AG04450 (cell line): ENCODE data around the gene MASP2. TPM values are rescaled to one million over a fixed set of nuclear protein-coding genes. Genes with fewer than 3 reads are reported as not detected.

Source experiments
- CTCF ChIA-PET: fragments of 300-600, 350-600 bp; formaldehyde crosslinking; extraction: SDS; loops from one replicate; lab custom pipeline; 2022; ENCODE audit warnings: antibody characterized with exemption, inconsistent platforms; lab: Charles Lee
- POLR2A ChIA-PET: fragments of 350-600 bp; formaldehyde crosslinking; extraction: SDS; loops from one replicate; lab custom pipeline; 2021; ENCODE audit warnings: antibody characterized with exemption, inconsistent platforms; lab: Yijun Ruan, JAX
- DNase-seq: peaks from one replicate; pipeline ENCODE4 v3.0.0-alpha.2; 2011; ENCODE audit warnings: low read depth, low spot score
- H3K27ac ChIP-seq: one replicate; pipeline ENCODE4 v1.5.1; 2012; ENCODE audit warnings: low read depth, low read length, control low read depth
- H3K27me3 ChIP-seq: one replicate; pipeline ENCODE4 v1.6.0; 2012; ENCODE audit warnings: low read length; ENCODE audit not compliant: control insufficient read depth, insufficient read depth
- H3K4me3 ChIP-seq: 2 replicates; pipeline ENCODE4 v1.5.1; 2011; ENCODE audit warnings: mild to moderate bottlenecking, low read depth, low read length, control low read depth
- H3K9me3 ChIP-seq: 2 replicates; pipeline ENCODE4 v1.5.1; 2012; ENCODE audit warnings: low read length; ENCODE audit not compliant: control insufficient read depth, insufficient read depth
- polyA plus RNA-seq: library from polyadenylated mRNA; depleted of rRNA; stranded (reverse); fragments of >200 nt; gene quantifications from 2 replicates; pipeline ENCODE4 v1.2.3, GENCODE V29; 2011
- TF ChIP-seq, protein P1 (sequence below): IDR thresholded peaks from 2 replicates; pipeline ENCODE4 v1.5.1; 2011; ENCODE audit warnings: low read depth, low read length, control low read depth, inconsistent platforms

MASP2 gene
- polyA plus RNA-seq, 1 experiment = not detected

DNA sequence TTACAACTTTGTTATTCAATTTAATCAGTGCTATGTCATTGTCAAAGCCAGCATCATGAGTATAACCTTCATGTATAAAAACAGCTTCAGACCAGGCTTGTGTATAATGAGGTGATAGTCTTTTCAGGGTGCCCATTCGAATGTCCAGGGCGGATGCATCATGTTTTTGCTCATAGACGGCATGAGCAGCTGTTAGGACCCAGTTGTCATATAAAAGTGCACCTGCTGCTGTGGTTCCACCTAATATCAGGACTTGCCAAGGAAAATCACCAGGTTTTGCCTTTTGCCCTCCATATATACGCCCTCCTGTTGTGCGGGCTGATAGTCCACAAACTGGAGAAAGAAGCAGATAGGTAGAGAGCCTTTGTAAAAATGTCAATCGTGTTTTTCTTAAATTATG is 19.7 kb downstream of the MASP2 start:
- DNase-seq = no peak
- Histone ChIP-seq H3K27me3 (no peaks in the 10 kb centered on the region), H3K27ac (no peak overlapping the region), H3K4me3 (no peak overlapping the region), H3K9me3 (no peaks in the 10 kb centered on the region; the same call in 1 of the 2 replicates)
- CTCF ChIA-PET = interaction anchor here (1.8 kb wide), 1 partner anchor 10 kb away, joined by 9 read pairs; no protein-coding TSS in a partner anchor
- TF ChIP-seq, protein P1, sequence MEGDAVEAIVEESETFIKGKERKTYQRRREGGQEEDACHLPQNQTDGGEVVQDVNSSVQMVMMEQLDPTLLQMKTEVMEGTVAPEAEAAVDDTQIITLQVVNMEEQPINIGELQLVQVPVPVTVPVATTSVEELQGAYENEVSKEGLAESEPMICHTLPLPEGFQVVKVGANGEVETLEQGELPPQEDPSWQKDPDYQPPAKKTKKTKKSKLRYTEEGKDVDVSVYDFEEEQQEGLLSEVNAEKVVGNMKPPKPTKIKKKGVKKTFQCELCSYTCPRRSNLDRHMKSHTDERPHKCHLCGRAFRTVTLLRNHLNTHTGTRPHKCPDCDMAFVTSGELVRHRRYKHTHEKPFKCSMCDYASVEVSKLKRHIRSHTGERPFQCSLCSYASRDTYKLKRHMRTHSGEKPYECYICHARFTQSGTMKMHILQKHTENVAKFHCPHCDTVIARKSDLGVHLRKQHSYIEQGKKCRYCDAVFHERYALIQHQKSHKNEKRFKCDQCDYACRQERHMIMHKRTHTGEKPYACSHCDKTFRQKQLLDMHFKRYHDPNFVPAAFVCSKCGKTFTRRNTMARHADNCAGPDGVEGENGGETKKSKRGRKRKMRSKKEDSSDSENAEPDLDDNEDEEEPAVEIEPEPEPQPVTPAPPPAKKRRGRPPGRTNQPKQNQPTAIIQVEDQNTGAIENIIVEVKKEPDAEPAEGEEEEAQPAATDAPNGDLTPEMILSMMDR = no peak
- POLR2A ChIA-PET = no interaction called here

DNA sequence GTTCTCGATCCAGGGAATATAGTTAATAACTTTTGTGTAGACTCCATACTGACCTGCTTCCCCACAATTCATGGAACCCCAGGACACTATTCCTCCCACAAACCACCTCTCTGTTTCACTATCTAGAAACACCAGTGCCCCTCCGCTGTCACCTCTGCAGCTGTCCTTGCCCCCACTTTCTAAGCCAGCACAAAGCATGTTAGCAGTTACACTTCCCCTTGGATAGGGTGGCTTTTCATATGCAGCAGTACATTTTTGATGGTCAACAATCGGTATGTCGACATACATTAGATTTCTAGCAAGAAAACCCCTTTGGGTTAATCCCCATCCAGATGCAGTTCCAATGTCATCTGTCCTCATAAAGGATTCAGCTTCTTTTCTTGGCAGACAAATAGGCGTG is 20.1 kb downstream of the MASP2 start:
- no peak for DNase-seq
- TF ChIP-seq, protein P1 = no peak
- POLR2A ChIA-PET = no interaction called here
- Histone ChIP-seq H3K27me3 (no peaks in the 10 kb centered on the region), H3K4me3 (no peak overlapping the region), H3K9me3 (no peaks in the 10 kb centered on the region; the same call in 1 of the 2 replicates), H3K27ac (no peak overlapping the region)
- CTCF ChIA-PET = interaction anchor here (1.8 kb wide), 1 partner anchor 11 kb away, joined by 9 read pairs; no protein-coding TSS in a partner anchor

DNA sequence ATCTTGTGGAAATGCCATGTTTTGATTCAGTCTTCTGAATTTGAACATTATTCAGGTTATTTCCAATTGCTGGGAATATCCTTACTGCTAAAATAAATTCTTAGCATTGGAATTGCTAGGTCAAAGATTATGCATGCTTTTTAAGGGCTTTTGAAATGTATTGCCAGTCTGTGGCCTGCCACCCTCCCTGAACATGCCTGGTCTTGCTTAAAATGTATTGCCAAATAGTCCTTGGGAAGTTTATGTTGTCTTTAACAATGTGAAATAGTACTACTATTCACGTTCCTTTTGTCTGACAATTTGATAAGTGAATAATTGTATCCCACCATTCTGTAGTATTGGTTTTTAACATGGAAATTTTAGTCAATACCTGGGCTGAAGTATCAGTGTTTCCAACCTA is 21.0 kb downstream of the MASP2 start:
- TF ChIP-seq, protein P1 = no peak
- no peak for DNase-seq
- H3K27ac ChIP-seq = no peak overlapping the region
- H3K4me3 ChIP-seq = no peak overlapping the region
- ChIA-PET POLR2A (no interaction called here), CTCF (interaction anchor here (2.7 kb wide), 1 partner anchor 12 kb away, joined by 21 read pairs; no protein-coding TSS in a partner anchor)
- no peaks in the 10 kb centered on the region; the same call in 1 of the 2 replicates for H3K9me3 ChIP-seq
- no peaks in the 10 kb centered on the region for H3K27me3 ChIP-seq

DNA sequence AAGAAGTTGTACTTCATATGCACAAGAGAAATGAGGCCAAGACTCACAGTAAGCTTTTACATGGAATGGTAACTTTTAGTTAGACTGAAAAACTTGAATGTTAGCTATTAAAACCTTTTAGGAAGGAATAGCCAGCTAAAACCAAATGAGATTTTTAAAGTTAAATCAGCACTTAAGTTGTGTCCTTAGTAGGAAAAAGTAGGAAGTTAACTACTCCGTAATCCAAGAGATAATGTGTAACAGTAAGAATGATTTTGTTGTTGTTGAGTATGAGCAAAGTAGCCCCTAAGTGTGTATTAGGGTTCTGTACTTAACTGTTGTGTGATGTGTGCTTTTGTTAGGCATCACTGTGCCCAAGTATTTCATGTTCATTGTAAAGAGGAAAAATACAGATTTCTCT is 21.4 kb downstream of the MASP2 start:
- TF ChIP-seq, protein P1 = no peak
- CTCF ChIA-PET = interaction anchor here (2.7 kb wide), 1 partner anchor 12 kb away, joined by 21 read pairs; no protein-coding TSS in a partner anchor

DNA sequence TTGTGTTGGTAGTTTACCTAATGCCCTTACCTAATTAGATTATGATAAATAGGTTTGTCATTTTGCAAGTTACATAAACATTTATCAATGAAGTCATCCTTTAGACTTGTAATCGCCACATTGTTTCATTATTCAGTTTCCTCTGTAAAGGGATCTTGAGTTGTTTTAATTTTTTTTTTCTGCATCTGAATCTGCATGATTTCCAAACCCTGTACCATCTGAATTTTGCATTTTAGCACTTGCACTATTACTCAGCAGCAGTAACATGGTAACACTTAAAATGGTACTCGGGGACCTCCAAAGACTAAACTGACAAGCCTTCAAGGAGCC is 22.2 kb downstream of the MASP2 start:
- no peak for DNase-seq
- H3K27ac ChIP-seq = no peak overlapping the region
- TF ChIP-seq, protein P1 = no peak
- POLR2A ChIA-PET = no interaction called here
- no peaks in the 10 kb centered on the region for H3K27me3 ChIP-seq
- H3K9me3 ChIP-seq = no peaks in the 10 kb centered on the region
- no peak overlapping the region for H3K4me3 ChIP-seq
- CTCF ChIA-PET = interaction anchor here (2.7 kb wide), 1 partner anchor 13 kb away, joined by 21 read pairs; no protein-coding TSS in a partner anchor

More for the DNA sequence above, 21.4 kb downstream of the MASP2 start:
- no peak for DNase-seq
- POLR2A ChIA-PET = no interaction called here
- Histone ChIP-seq H3K9me3 (no peaks in the 10 kb centered on the region), H3K27ac (no peak overlapping the region), H3K4me3 (no peak overlapping the region), H3K27me3 (no peaks in the 10 kb centered on the region)
